ENCODE results near the gene EHD4. TPM values are rescaled to one million over a fixed set of nuclear protein-coding genes. Genes with fewer than 3 reads are reported as not detected.

The EHD4 gene
- total RNA-seq, 3 donors from 2014 or later = 26.4 to 39.0 (median 35.0) TPM

- TF ChIP-seq CTCF (IDR thresholded peaks at IDR 0.05) = no peak
- Histone ChIP-seq H3K9me3 (no peaks in the 10 kb centered on the region), H3K36me3 (ENCODE audit: low read depth) (no peaks in the 10 kb centered on the region), H3K4me3 (no peak overlapping the region), H3K4me1 (ENCODE audit: low read depth) (peaks cover 17% of the 10 kb centered on the region)
- intact Hi-C loops (cut with DNase I, micrococcal nuclease) = no loop called here
- DNase-seq (no peak), ATAC-seq (peak; percentile 87)
These were observed 15.1 kb downstream of the EHD4 start for GRCh38 chr15:41957021-41957897.

- no peaks in the 10 kb centered on the region for H3K9me3 ChIP-seq
- H3K36me3 ChIP-seq (ENCODE audit: low read depth) = no peaks in the 10 kb centered on the region
- H3K4me3 ChIP-seq = no peak overlapping the region
- ATAC-seq = no peak
- no peak for TF ChIP-seq CTCF (IDR thresholded peaks at IDR 0.05)
- H3K4me1 ChIP-seq (ENCODE audit: low read depth) = peaks cover 9% of the 10 kb centered on the region
- intact Hi-C loops (cut with DNase I, micrococcal nuclease) = no loop called here
- no peak for DNase-seq
These were observed 16.4 kb downstream of the EHD4 start for GRCh38 chr15:41955807-41956525.

- H3K9me3 ChIP-seq = no peaks in the 10 kb centered on the region
- no peaks in the 10 kb centered on the region for H3K36me3 ChIP-seq (ENCODE audit: low read depth)
- no peak overlapping the region for H3K4me3 ChIP-seq
- no peak for TF ChIP-seq CTCF (IDR thresholded peaks at IDR 0.05)
- H3K4me1 ChIP-seq (ENCODE audit: low read depth) = peaks cover 6% of the 10 kb centered on the region
- ATAC-seq (no peak), DNase-seq (no peak)
- intact Hi-C loops (cut with DNase I, micrococcal nuclease) = no loop called here
These were observed 17.3 kb downstream of the EHD4 start for GRCh38 chr15:41955100-41955499.

- DNase-seq (no peak), ATAC-seq (no peak)
- Histone ChIP-seq H3K9me3 (no peaks in the 10 kb centered on the region), H3K36me3 (ENCODE audit: low read depth) (no peaks in the 10 kb centered on the region), H3K4me1 (ENCODE audit: low read depth) (peaks cover 6% of the 10 kb centered on the region), H3K4me3 (no peak overlapping the region)
- intact Hi-C loops (cut with DNase I, micrococcal nuclease) = no loop called here
- TF ChIP-seq CTCF (IDR thresholded peaks at IDR 0.05) = no peak
These were observed 18.3 kb downstream of the EHD4 start for GRCh38 chr15:41954036-41954435.

- Histone ChIP-seq H3K4me3 (no peak overlapping the region), H3K9me3 (no peaks in the 10 kb centered on the region), H3K36me3 (ENCODE audit: low read depth) (no peaks in the 10 kb centered on the region), H3K4me1 (ENCODE audit: low read depth) (peaks cover 5% of the 10 kb centered on the region)
- DNase-seq (no peak), ATAC-seq (no peak)
- intact Hi-C loops (cut with DNase I, micrococcal nuclease) = no loop called here
- TF ChIP-seq CTCF (IDR thresholded peaks at IDR 0.05) = no peak
These were observed 20.3 kb downstream of the EHD4 start for GRCh38 chr15:41952013-41952563.
